Stimulated activated CD8-positive, alpha-beta memory T cell treated with anti-CD3 and anti-CD28 coated beads, Interleukin-7, amount 100 ng/mL, for 4 hours (primary cell): ENCODE results near the gene SPANXN2.
"Not testable (repeated sequence)": the region's sequence is repeated elsewhere in the genome, so short reads cannot be mapped to it uniquely, and the experiment has no call there.

Source experiments
- DNase-seq, 2 donors: peaks; one replicate each; pipeline ENCODE4 v3.0.0-alpha.2; 2020; ENCODE audit warnings: low read depth in 2 of 2

SPANXN2 gene

GRCh38 chrX:143720652-143721051 lies at the start of gene SPANXN2:
Gene SPANXN2, minus strand, starts transcription at chrX:143720752. Its CDS starts 84 bp downstream, at chrX:143720668.
- DNase-seq = not testable (repeated sequence)

- DNase-seq = no peak
Observed at GRCh38 chrX:143768976-143769375, 48.4 kb upstream of the SPANXN2 start.

- not testable (repeated sequence) for DNase-seq
Observed at GRCh38 chrX:143767789-143768188, 47.2 kb upstream of the SPANXN2 start.

GRCh38 chrX:143757887-143758286 lies 37.3 kb upstream of the SPANXN2 start:
- DNase-seq = no peak

GRCh38 chrX:143757375-143757774 lies 36.8 kb upstream of the SPANXN2 start:
- no peak for DNase-seq

GRCh38 chrX:143754183-143754582 lies 33.6 kb upstream of the SPANXN2 start:
- DNase-seq = no peak

- no peak for DNase-seq
Observed at GRCh38 chrX:143733866-143734265, 13.3 kb upstream of the SPANXN2 start.

- no peak for DNase-seq
Observed at GRCh38 chrX:143726296-143726695, 5.7 kb upstream of the SPANXN2 start.

GRCh38 chrX:143701460-143701859 lies 19.1 kb downstream of the SPANXN2 start:
- no peak for DNase-seq

GRCh38 chrX:143694885-143695284 lies 25.7 kb downstream of the SPANXN2 start:
- DNase-seq = no peak

GRCh38 chrX:143683486-143683885 lies 37.1 kb downstream of the SPANXN2 start:
- DNase-seq = no peak

GRCh38 chrX:143674926-143675325 lies 45.6 kb downstream of the SPANXN2 start:
- no peak for DNase-seq

GRCh38 chrX:143669395-143669794 lies 51.2 kb downstream of the SPANXN2 start:
- DNase-seq = no peak

GRCh38 chrX:143664302-143664701 lies 56.2 kb downstream of the SPANXN2 start:
- DNase-seq = no peak

- DNase-seq = no peak
Observed at GRCh38 chrX:143663755-143664154, 56.8 kb downstream of the SPANXN2 start.
